ELF-1 (cell line): ENCODE measurements around the gene CDCP1.
A peak's percentile ranks its signal among the peaks of the same experiment; 100 is the strongest.
"Not testable (repeated sequence)": the region's sequence is repeated elsewhere in the genome, so short reads cannot be mapped to it uniquely, and the experiment has no call there.

Experiments used
- DNase-seq: peaks from one replicate; pipeline ENCODE4 v3.0.0-alpha.2; 2016; ENCODE audit warnings: low read depth, low spot score

CDCP1 gene

GRCh38 chr3:45170096-45170495 lies 23.9 kb upstream of the CDCP1 start:
- DNase-seq, result no peak

GRCh38 chr3:45169125-45169904 lies 23.1 kb upstream of the CDCP1 start:
- peak; percentile 30 for DNase-seq

DNA sequence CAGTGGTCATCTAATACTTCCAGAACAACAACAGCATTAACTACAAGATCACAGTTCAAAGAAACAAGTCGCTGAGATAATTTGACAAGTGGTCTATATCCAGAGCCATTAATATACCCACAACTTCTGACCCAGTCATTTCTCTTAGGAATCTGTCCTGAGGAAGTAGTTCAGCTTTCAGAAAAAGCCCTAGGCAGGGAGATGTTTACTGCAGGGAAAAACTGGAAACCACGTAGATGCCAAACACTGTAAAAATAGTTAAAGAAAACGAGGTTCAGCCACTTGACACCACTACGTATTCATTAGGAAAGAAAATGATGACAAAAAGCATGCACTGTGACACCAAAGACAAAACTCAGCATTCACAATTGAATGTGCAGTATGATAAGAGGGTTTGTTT lies 22.3 kb upstream of the CDCP1 start:
- no peak for DNase-seq

DNA sequence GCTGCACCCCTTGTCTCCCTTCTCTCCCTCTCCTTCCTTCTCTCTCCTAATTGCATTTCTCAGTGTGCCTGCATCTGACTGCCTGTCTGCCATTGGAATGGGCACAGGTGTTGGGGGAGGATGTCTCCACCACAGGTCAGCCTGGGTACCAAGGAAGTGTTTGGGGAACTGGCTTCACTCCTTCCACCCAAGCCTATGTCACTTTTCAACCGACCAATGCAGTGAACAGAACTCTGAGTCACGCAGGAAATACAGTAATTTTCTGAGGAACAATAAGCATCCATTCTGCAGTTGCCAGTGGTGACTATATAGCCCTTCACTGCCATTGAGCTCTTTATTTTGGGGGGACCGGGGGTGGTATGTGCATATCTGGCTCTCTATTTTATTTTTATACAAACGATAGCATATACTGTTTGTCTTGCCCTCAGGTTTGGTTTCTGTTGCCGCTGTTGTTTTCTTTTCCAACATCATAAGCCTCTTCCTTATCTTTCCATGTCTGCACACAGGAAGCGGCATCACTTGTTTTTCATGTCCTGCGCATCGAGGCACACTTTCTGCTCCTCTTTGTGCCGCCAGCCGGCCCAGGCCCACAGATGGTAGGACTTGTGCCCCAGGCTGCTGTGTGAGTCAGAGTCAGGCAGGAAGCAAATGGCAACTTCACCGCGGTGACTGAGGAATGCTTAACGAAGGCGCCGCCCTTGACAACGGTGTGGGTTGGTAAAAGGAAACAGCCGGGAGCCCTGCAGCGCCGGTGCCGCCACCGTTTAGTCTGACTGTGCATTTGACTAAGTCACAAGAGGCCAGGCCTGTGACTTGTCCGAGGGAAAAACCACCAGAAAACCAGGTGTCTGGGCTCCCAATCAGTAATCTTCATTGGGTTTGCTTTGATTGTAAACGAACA lies 21.1 kb upstream of the CDCP1 start:
- DNase-seq, result peak; percentile 98

GRCh38 chr3:45166321-45166879 lies 20.2 kb upstream of the CDCP1 start:
- no peak for DNase-seq

GRCh38 chr3:45165497-45166283 lies 19.5 kb upstream of the CDCP1 start:
- no peak for DNase-seq

GRCh38 chr3:45164056-45164455 lies 17.9 kb upstream of the CDCP1 start:
- no peak for DNase-seq

GRCh38 chr3:45163481-45163880 lies 17.3 kb upstream of the CDCP1 start:
- no peak for DNase-seq

DNA sequence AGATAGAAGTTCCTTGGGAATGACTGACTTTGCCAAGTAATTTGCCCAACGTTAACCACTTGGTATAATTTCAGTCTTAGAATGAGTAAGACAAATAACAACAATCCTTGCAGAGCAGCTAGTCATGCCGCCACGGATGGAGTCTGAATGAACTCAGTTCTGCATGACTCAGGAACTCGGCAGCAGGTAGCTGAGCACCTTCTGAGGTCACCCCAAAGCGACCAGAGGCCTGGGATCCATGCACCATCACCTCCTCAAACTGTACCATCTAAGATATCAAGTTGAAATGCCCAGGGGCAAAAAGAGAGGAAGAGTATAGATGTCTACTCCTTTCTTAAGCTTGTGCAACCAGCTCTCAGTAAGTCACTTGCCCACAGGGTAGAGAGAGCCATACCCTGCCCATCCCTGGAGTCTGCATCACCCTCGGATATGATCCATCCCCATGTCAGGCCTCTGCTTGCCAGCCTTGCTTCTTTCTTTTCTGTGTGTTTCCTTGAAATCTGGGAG lies 8.5 kb upstream of the CDCP1 start:
- DNase-seq, result no peak

DNA sequence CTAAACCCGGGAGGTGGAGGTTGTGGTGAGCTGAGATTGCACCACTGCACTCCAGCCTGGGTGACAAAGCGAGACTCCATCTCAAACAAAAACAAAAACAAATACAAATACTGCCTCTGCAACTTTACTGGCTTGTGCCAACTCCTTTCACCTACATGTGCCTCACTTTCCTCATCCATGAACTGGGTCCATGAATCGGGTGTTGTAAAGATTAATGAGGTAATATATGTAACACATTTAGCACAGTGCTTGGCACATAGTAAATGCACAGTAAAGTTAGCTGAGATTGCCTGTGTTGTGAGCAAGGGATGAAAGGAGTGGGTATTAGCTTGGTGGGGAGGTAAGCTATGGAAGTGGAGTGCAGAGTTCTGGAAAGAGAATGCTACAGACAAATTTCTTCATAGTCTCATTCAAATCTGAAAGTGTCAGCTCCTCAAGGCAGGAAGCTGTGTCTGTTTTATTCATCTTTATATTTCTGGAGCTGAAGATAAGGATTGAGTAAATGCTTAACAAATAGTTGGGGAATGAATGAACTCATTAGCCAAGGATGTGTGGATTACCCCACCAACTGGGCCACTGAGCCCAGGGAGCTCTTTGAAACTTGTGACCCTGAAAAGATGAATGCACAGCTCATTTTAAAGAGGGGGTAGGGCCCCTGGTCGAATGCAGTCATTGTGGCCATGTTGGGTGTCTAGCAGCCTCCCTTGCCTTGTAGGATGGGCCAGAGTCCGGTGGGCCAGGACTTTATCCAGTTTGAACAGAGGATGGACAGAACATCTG lies 7.7 kb upstream of the CDCP1 start:
- DNase-seq, result no peak

DNA sequence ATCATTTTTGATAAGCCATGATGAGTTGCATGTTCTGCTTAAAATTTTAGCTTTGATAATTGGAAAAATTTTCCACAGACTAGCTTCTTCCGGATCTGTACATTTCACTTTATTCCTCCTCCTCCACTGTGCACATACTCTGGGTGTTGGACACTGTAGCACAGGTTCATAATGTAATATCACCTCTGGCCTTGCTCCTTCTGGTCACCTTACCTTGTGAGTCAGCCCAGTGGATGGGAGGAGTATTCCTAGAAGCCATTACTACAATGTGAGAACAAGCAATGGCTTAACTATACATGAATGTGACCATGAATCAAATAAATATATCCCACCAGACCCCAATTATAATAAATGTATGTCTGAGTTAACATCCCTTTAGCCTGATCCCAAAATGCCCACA lies 6.1 kb upstream of the CDCP1 start:
- DNase-seq, result no peak

DNA sequence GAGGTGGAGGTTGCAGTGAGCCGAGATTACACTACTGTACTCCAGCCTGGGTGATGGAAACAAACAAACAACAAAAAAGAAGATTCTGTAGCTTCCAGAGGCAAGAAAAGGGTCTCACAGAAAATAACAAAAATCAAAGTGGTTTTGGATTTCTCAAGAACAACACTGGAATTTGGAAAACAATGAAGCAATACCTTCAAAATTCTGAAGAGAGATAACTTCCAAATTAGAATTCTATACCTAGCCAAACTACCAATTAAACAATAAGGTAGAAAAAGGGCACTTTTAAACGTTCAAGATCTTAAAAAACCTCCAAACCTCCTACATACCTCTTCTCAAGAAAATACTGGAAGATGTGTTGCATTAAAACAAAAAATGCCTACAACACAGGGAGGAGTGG lies 4.9 kb upstream of the CDCP1 start:
- DNase-seq, result no peak

GRCh38 chr3:45148921-45149320 lies 2.7 kb upstream of the CDCP1 start:
- no peak for DNase-seq

- DNase-seq, result no peak
These were observed 955 bp downstream of the CDCP1 start for GRCh38 chr3:45145223-45145622.

DNA sequence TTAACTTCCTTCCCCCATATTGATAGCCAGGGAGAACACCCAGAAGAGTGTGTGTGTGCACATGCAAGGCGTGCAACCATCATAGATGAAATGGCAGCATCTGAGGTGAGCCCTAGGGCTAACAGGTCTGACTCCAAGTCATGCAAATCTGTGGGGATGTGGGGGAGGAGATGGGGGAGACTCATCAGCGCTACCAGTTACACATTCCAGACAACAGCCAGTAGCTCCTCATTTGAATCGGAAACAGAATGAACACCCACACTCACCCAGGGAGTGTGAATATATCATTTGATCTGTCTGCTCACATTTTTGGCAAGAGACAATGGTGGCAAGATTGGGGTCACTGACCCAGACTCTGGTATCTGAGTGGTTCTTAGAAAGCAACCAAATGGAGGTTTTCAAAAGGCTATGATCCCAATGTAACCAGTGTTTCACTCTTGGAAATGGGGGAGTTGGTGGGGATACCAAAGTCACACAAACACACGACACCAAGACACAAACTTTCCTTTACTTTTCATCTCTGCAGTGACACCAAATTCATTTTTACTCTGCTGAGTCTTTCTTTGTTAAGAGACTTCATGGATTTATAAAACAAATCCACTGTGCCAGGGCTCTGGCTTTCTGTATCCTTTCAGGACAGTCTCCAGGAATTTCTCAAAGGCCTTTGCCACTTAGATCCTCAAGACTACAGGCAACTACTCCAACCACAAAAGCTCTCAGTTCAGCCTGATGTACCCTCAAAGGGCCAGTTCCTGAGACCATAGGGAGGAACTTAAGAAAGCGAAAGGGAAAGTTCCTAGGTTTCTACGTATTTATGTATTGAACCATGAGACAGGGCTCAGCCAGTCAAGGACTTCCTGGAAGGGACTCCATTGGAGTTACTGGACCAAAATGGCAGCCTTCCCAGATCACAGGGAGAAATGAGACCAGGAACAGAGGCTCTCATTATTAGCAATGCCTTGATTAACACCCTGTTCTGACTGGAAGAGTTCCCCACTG lies 2.2 kb downstream of the CDCP1 start:
- DNase-seq, result no peak

- not testable (repeated sequence) for DNase-seq
These were observed 5.4 kb downstream of the CDCP1 start for GRCh38 chr3:45140770-45141155.

- no peak for DNase-seq
These were observed 5.9 kb downstream of the CDCP1 start for GRCh38 chr3:45140141-45140769.

GRCh38 chr3:45139372-45140140 lies 6.6 kb downstream of the CDCP1 start:
- DNase-seq, result no peak
